ENCODE data around the gene RHOC.
"Not testable (repeated sequence)": the region's sequence is repeated elsewhere in the genome, so short reads cannot be mapped to it uniquely, and the experiment has no call there.

Gene RHOC

GRCh38 chr1:112706505-112707220, at the start of gene RHOC:
Gene RHOC (minus strand): TSS chr1:112707127. CDS start chr1:112703799, 3,328 bp downstream.
- DNase-seq (ENCODE audit: low spot score): peak; percentile 89

- DNase-seq (ENCODE audit: low spot score): no peak
Observed at GRCh38 chr1:112754116-112754628, 47.2 kb upstream of the RHOC start.

GRCh38 chr1:112748396-112748795, 41.5 kb upstream of the RHOC start:
- no peak for DNase-seq (ENCODE audit: low spot score)

GRCh38 chr1:112744009-112744578, 37.2 kb upstream of the RHOC start:
- peak; percentile 77 for DNase-seq (ENCODE audit: low spot score)

- peak; percentile 43 for DNase-seq (ENCODE audit: low spot score)
Observed at GRCh38 chr1:112743174-112744008, 36.5 kb upstream of the RHOC start.

- no peak for DNase-seq (ENCODE audit: low spot score)
Observed at GRCh38 chr1:112737573-112737972, 30.6 kb upstream of the RHOC start.

- DNase-seq (ENCODE audit: low spot score): peak; percentile 82
Observed at GRCh38 chr1:112735752-112736151, 28.8 kb upstream of the RHOC start.

GRCh38 chr1:112731451-112731850, 24.5 kb upstream of the RHOC start:
- no peak for DNase-seq (ENCODE audit: low spot score)

- no peak for DNase-seq (ENCODE audit: low spot score)
Observed at GRCh38 chr1:112729909-112730308, 23.0 kb upstream of the RHOC start.

GRCh38 chr1:112729011-112729410, 22.1 kb upstream of the RHOC start:
- not testable (repeated sequence) for DNase-seq (ENCODE audit: low spot score)

- DNase-seq (ENCODE audit: low spot score): not testable (repeated sequence)
Observed at GRCh38 chr1:112728306-112728971, 21.5 kb upstream of the RHOC start.

- DNase-seq (ENCODE audit: low spot score): peak; percentile 61
Observed at GRCh38 chr1:112727716-112728115, 20.8 kb upstream of the RHOC start.

- not testable (repeated sequence) for DNase-seq (ENCODE audit: low spot score)
Observed at GRCh38 chr1:112724240-112724639, 17.3 kb upstream of the RHOC start.

- DNase-seq (ENCODE audit: low spot score): no peak
Observed at GRCh38 chr1:112723511-112723839, 16.5 kb upstream of the RHOC start.

- no peak for DNase-seq (ENCODE audit: low spot score)
Observed at GRCh38 chr1:112722601-112723510, 15.9 kb upstream of the RHOC start.

GRCh38 chr1:112721966-112722524, 15.1 kb upstream of the RHOC start:
- no peak for DNase-seq (ENCODE audit: low spot score)

GRCh38 chr1:112721294-112721693, 14.4 kb upstream of the RHOC start:
- DNase-seq (ENCODE audit: low spot score): not testable (repeated sequence)

- no peak for DNase-seq (ENCODE audit: low spot score)
Observed at GRCh38 chr1:112720800-112721199, 13.9 kb upstream of the RHOC start.

GRCh38 chr1:112719706-112720105, 12.8 kb upstream of the RHOC start:
- DNase-seq (ENCODE audit: low spot score): no peak

GRCh38 chr1:112718691-112719418, 11.9 kb upstream of the RHOC start:
- peak; percentile 83 for DNase-seq (ENCODE audit: low spot score)
